GM21390 (cell line): ENCODE data around the gene PIP5K1B.

Source experiments
- ATAC-seq: cut with Tn5 transposase; IDR thresholded peaks from one replicate; pipeline ENCODE4 v1.9.1; 2021; ENCODE audit not compliant: unreplicated experiment

The PIP5K1B gene

DNA sequence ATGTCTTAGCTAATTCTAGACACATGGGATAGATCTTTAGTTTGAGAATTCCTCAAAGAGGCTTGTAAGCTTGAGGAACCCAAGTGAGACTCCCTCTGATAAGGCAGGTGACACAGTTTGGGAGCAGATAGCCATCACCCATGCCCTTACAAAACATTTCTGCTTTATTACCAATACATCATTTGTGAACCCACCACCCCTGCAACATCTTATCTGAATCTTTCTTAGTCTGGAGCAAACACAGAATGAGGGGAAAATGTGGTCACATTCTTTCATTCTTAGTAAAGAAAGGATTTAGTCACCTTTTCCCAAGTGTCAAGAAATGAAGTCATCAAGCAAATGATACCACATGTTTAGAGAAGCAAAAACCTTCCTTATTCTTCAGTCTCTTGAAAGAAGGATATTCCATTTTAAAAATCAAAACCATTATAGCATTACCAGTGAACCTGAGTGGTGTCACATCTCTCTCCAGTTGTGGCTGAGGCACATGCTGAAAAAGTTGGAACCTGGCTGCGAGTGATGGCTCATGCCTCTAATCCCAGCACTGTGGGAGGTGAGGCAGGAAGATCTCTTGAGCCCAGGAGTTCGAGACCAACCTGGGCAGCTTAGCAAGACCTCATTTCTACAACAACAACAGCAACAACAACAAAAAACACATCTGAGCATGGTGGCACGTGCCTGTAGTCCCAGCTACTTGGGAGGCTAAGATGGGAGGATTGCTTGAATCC lies 243.0 kb downstream of the PIP5K1B start:
- no peak for ATAC-seq

DNA sequence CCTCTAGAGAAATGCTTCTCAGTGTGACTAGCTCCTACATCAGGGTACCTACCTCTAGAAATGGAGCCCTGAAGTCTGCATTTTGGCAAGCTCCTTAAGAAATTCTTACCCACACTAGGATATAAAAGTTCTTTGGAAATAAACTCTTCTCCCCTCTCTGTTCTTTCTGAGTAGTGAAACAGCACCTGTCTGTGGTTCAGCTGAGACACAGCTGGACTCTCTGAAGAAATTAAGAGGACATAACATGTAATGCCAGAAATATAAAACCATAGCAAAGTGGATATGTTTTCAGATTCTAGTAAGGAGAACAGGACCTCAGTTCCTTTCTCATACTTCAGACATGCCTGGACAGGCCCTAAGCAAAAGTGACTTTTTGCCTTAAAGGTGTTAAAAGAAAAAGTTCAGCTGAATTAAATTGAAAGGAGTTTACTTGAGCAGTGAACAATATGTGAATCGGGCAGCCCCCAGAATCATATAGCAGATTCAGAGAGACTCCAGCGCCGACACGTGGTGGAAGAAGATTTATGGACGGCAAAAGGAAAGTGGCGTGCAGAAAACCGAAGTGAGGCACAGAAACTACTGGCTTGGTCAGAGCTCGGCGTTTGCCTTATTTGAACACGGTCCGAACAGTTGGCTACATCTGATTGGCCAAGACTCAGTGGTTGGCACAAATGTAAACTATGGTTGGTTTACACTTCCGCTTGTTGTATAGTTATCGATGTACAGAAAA lies 244.4 kb downstream of the PIP5K1B start:
- no peak for ATAC-seq

DNA sequence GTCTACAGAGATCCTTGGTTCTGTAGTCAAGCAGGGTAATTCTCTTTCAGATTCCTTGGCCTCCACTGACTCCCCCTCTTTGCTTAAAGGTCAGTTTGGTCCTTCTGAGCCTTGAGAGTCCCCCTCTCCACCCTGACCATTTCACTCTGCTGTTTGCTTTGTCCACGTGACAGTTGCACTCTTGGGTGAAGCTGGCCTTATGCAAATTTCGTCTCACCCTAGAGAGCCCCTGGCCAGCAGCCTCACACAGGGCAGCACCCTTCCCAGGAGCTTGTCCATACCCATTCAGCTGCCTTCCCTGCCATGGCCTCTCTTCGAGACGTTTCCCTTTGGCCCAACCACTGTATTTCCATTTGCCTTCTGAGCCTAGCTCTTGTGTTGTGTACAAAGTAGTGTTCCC lies 245.1 kb downstream of the PIP5K1B start:
- ATAC-seq: no peak

DNA sequence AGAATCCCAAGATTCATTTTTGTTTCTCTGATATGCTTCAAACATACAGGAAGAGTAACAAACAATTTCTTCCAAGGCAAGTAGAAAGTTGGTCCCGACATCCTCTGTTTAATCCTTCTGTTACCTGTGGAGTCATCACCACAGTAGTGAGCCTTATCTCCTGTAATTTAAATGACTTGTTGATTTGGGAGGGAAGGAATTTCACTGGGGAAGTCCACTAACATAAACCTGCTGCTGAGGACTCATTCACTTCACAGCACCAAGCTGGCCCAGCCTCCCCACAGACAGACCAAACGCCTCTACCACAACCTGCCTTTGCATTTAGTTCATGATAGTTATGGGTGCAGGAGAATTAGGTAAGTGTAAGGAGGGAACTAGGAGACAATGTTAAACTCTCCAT lies 245.6 kb downstream of the PIP5K1B start:
- ATAC-seq: no peak

DNA sequence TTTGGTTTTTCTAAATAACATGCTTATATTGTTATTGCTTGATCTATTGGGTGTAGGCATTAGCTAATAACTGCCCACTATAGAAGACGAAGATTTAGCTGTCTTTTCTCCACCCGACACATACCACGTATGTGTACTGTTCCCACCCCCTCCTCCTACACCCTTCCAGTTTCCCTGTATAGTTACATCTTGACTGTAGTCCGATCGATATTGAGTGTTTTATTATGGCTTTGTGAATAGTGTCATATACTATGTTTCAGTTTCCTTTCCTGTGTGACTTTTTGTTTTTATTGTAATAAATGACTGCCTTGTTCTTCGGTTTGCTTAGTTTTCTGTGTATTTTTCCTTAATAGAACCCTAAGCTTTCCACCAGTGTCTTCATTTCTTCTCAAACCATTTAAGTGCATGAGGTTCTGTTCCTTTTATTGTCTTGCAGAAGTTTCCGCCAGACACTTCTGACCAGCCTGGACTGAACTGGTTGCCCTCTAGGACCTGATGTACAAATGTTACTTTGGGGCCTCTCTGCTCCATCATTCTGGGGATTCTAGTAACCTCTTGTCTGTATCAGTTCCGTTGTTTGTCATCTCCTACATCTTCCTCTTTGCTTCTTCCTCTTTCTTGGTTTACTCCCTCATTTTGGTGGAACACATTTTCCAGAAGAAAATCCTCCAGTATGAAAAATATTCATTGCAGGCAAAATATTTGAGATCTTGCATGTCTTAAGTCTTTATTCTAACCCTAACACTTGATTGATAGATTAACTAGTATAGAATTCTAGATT lies 247.0 kb downstream of the PIP5K1B start:
- peak; percentile 67 for ATAC-seq

DNA sequence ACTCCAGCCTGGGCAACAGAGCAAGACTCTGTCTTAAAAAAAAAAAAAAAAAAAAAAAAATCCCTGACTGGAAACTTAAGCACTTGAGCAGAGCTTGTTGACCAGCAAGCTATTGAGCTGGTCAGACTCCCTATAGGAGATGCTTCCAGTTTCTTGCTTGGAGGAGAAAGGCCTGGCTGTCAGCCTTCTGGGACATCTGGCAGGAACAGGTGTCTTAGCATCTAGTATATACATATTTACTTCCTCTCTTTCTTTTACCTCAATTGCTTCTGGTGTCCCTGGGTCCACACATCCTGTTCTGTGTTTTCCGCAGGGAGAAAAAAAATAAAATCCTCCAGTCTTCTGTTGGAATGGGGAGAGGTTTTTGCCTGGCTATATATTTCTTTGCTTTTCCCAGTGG lies 248.7 kb downstream of the PIP5K1B start:
- no peak for ATAC-seq

DNA sequence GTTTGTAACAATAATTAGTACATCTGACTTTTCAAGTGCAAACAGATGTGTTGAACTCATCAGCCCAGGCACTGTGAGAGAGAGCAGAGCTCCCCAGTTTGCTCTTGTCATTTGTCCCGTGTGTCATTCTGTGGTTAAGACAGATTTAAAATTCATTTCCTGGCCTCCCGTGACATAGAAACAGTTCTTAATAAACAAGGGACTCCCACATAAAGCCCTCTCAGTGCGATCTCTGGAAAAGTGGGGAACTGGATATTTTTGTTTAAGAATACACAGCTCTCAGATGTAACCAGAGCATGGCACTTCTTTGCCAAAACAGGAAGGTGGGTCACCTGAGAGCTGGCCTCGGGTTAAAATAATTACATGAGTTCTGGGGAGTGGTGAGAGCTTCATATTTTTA lies 250.3 kb downstream of the PIP5K1B start:
- ATAC-seq: no peak

DNA sequence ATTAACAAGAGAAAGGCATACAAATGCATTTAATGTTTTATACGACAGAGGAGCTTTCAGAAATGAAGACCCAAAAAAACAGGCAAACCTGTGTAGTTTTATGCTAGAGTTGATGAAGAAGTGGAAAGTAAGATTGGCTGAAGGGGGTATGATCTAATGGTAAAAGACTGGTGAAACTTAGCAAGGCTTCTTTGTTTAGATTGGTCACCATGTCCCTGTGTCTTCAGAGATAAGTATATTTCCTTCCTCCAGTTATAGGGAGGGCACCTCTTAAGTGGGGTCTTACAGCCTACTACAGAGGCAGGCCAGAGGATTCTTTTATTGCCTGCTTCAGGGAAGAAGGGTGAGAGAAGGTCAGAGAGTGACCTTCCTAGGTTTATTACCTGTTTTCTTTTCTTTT lies 252.4 kb downstream of the PIP5K1B start:
- ATAC-seq: no peak

DNA sequence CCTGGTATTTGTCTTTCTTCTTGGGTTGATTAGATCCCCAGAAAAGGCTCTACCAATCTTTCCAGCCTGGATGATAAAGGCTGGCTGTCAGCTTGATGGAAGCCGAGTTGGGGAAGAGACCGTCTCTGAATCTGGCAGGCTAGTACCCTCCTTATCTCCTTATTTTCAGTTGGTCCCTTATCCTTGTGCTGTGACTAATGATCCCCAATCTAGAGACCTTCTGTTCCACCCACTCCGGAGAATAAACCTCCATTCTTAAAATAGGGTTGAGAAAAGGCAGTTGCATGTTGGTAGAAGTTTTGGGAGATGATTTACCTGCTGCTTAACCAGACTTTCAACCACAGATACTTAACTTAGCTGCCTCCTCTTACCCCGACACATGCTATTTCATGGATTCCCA lies 256.5 kb downstream of the PIP5K1B start:
- ATAC-seq: no peak

DNA sequence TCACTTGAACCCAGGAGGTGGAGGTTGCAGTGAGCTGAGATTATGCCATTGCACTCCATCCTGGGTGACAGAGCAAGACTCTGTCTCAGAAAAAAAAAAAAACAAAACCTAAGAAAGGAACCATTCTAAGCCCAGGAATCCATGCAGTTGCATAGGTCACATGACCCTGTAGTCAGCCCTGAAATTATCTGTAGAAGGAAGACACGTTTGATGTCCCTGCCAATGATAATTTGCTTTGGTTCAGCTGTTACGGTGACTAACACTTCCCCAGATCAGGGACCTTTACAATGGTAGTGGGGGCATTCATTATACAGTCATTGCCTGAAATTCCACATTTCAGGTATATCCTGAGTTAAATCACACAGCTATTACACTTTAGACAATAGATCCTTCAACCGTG lies 258.4 kb downstream of the PIP5K1B start:
- no peak for ATAC-seq

DNA sequence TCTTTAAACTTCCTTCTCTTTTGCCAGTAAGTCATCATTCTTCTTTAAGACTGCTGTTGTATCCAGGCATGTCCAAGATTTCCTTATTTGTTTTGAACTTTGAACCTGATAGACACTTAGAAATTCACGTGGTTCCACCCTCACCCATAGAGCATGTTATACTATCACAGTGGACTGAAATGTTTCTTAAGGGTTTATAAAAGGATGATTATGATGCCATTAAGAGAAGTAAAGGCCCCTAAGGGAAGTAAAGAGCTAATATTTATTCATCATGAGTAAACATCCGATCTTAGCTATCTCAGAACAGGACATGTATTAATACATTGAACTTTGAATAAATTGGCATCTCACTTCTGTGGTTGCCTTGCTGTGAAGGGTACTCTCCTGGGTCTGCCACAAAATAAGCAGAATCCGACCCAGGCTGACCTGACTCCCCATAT lies 259.1 kb downstream of the PIP5K1B start:
- no peak for ATAC-seq

DNA sequence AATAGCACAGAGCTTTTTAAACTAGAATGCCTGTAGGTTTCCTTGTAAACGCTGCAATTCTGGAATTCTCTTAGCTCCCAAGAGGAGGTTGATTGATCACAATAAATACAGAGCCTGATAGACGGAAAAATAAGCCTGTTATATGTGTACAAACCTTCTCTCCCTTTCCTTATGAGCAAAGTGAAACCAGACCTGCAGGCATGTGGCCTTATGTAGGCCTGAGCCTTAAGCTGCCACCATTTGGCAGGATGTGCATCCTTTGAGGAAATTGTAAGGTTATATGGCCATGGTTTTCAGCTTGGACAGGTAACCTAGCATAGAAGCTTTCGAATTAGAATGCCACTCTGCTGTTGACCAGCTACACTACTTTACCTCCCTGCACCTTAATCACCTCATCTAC lies 259.7 kb downstream of the PIP5K1B start:
- ATAC-seq: no peak

DNA sequence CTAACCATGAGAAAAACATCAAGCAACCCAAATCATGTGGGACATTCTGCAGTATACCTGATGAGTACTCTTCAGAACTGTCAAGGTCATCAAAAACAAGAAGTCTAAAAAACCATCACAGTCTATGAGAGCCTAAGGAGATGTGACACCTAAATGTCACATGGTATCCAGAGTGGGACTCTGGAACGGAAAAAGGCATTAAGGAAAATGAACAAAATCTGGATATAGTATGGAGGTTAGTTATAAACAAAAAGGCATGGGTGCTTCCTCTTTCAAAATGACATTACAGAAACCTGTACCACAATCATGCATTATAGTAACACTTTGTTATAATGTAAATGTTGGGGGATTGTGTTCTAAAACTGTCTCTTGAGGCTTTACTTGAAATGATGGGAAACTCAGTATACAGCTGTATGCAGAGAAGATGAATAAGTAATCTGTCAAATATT lies 261.5 kb downstream of the PIP5K1B start:
- peak; percentile 69 for ATAC-seq

DNA sequence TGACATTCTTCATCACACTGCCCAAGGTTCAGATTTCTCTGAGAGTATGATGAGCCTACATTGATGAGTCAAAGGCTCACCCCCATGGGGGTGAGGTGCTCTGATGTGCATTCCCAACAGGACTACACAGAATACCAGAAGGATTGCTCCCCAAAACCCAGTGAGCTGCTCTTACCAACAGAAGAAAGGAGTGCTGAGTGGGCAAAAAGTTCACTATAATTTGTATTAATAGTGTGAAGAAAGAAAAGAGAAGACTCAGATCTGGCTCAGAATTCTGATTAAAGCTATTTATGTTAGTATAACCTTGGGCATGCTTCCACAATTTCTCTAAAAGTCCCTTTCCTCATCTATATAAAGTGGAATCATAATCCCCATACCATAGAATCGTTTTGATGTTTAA lies 262.8 kb downstream of the PIP5K1B start:
- no peak for ATAC-seq

DNA sequence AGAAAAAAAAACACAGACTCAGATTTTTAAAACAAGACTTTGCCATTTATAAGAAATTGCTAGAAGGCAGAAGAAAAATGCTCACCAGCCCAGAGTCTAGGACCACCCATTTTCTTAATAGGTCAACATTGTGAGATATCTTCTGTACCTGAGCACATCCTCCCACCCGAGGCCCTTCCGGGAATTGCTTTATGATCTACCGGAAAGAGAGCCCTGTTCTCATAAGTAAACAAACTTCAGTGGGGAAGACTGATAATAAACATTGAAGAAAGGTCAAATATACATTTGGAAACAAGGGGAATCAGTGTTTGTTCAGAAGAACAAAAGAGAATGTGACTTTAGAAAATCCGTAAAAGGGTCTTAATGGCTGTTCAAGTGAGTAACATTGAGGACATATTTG lies 264.5 kb downstream of the PIP5K1B start:
- ATAC-seq: no peak

DNA sequence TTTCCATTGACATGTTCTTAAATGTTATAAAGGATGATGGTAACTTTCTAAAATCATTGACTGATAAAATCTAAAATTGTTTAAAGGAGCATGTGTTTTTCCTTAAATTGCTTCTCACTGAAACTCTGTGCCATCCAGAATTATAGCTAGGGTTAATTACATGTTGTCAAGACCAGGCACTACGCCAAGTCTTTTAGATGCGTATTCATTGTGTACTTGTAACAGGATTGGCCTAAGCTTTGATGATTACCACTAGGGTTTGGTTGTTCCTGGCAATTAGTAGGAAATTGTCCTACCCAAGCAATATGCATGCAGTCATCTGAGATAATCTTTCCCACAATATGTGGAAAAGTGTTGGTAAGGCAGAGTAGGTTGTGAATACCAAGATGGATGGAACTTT lies 265.1 kb downstream of the PIP5K1B start:
- ATAC-seq: no peak

DNA sequence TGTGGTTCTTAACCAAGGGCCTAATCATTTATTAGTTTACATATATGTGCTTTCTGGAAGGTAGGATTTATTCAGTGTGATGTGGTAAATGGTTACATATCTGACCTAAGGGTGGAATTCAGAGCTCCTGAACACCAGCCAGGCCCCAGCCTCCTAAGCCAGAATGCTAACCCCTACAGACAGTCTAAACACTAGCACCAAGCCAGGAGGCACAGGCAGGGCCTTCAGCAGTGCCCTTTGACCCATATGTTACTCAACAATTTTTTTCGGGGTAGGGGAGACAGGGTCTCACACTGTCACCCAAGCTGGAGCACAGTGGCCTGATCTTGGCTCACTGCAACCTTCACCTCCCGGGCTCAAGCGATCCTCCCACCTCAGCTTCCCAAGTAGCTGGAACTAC lies 268.6 kb downstream of the PIP5K1B start:
- ATAC-seq: no peak

DNA sequence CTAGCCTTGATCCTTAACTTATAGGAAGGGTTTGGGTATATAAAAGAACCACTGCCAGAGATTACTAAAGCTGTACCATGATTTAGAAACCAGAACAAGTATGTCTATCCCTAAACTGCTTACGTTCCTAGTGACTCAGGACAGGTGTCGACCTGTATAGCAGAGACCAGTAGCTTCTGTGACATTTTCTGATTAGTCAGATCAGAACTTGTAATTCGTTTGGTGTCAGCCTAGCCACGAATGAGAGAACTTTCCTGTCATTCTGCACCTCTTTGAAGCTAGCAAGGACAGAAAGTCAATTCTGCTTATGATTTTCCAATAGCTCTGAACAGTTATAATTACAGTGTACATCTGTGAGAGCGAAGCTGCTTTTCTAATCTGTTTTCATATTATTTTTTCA lies 269.4 kb downstream of the PIP5K1B start:
- peak; percentile 89 for ATAC-seq

DNA sequence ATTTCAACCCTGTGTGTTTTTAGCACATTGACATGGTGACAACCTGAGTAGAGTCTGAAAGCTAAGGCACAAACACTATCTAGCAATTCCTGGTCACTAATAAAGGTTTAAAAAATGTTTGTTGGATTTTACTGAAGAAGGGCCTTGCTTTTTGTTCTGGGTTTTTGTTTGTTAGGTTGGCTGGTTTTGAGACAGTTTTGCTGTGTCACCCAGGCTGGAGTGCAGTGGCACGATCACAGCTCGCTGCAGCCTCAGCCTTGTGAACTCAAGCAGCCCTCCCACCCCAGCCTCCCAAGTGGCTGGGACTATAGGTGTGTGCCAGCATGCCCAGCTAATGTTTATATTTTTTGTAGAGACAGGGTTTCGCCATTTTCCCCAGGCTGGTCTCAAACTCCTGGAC lies 269.9 kb downstream of the PIP5K1B start:
- no peak for ATAC-seq

DNA sequence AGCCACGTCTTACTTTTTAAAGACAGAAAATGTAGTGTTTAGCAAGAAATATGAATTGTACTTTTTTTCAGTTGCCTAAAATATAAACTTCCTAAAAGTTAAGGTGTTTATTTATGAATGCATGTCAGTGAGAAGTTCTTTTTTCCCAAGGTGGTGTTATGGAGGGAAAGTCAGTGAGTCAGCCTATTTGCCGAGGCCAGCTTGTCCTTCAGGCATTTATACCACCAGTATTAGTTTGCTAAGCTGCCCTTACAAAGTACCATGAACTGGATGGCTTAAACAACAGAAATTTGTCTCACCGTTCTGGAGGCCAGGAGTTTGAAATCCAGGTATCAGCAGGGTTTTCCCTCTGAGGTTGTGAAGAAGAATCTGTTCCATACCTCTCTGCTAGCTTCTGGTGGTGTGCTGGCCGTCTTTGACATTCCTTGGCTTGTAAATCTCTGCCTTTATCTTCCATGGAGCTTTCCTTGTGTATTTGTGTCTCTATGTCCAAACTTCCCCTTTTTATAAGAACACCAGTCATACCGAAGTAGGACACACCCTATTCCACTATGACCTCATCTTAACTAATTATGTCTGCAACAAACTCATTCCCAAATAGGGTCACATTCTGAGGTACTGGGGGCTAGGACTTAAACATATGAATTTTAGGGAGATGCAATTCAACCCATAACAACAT lies 270.5 kb downstream of the PIP5K1B start:
- no peak for ATAC-seq

DNA sequence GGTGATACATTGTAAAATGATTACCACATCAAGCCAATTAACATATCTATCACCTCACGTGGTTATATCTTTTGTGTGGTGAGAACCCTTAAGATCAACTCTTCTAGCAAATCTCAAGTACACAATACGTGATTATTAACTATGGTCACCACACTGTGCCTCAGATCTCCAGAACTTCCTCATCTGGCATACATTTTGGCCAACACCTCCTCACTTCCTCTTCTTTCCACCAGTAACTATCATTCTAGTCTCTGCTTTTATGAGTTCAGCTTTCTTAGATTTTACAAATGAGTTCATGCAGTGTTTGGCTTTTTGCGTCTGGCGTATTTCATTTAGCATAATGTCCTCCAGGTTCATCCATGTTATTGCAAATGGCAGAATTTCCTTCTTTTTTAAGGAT lies 273.0 kb downstream of the PIP5K1B start:
- ATAC-seq: no peak
